Left cardiac atrium (tissue), 4 donors: ENCODE data around the gene SIRT7. TPM values are rescaled to one million over a fixed set of nuclear protein-coding genes. Genes with fewer than 3 reads are reported as not detected.

ENCODE experiments used
- ATAC-seq, 2 donors: fragments of 200-7000 bp; cut with Tn5 transposase; one replicate each; pipeline ENCODE4 v1.9.1; 2020; ENCODE audit warnings: mild to moderate bottlenecking in 2 of 2, moderate library complexity in 2 of 2
- DNase-seq: peaks from one replicate; pipeline ENCODE4 v3.0.0-alpha.2; 2020
- intact Hi-C, 2 donors: fragments of 100-400 bp; cut with DNase I; formaldehyde crosslinking; loops; one replicate each; pipeline versions ENCODE4 v1.14.1 to v1.15.1; 2022 to 2023
- long read RNA-seq: library from polyadenylated mRNA; unstranded; transcript quantifications from one replicate; pipeline ENCODE4 v2.0.0, GENCODE V29; 2021
- total RNA-seq, 2 donors: library from RNA; stranded (reverse); fragmentation: NEBNext Ultra II Directional; extraction: Animal tissue kit (Norgen Biotek cat#: 25700); gene quantifications; one replicate each; pipeline ENCODE4 v1.2.1, GENCODE V29; 2021
- donor health status: DM: no; HTN: yes; CAD: no.
- donor health status: DM: no; HTN: yes; CAD: no; lungs with severe emphysema.
- donor health status: DM: yes; HTN: yes; CAD: no.
- donor health status: Dilated cardiomyopathy.

The SIRT7 gene, protein sequence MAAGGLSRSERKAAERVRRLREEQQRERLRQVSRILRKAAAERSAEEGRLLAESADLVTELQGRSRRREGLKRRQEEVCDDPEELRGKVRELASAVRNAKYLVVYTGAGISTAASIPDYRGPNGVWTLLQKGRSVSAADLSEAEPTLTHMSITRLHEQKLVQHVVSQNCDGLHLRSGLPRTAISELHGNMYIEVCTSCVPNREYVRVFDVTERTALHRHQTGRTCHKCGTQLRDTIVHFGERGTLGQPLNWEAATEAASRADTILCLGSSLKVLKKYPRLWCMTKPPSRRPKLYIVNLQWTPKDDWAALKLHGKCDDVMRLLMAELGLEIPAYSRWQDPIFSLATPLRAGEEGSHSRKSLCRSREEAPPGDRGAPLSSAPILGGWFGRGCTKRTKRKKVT
- 1 to 10 TPM; 8.9 to 9.2 TPM for total RNA-seq
- long read RNA-seq, partial matches to known transcripts, result 0 of 1 reads
- long read RNA-seq, other reads (novel, unspliced or antisense), result 0 of 1 reads

DNA sequence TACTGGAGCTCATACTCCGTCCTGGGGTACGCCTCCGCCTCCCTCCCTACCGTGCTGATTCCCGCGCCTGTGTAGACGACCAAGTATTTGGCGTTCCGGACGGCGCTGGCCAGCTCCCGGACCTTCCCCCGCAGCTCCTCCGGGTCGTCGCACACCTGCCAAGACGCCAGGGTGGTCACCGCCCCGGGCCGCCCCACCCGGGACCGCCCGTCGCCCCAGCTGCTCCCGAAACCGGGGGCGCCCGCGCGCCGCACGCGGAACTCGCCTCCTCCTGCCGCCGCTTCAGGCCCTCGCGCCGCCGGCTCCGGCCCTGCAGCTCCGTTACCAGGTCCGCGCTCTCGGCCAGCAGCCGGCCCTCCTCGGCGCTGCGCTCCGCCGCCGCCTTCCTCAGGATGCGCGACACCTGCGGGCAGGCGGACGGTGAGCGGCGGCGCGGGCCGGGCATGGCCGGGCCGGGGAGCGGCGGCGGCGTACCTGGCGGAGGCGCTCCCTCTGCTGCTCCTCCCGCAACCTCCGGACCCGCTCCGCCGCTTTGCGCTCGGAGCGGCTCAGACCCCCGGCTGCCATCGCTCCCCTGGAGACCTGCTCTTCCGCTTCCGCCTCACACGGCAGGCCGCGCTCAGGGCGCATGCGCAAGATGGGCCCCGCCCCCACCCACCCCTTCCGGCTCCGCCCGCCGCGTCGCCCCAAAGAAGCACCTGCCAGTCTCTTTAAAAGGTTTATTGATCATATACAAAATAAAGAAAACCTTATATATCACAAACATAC, at the start of gene SIRT7:
TSS of gene SIRT7 (minus strand) at position 612 of the 768 bp plus-strand sequence. CDS start at position 567, 45 bp downstream.
- intact Hi-C loops, result no loop called here
- peak; percentile 79 for DNase-seq
- ATAC-seq, result peak; percentile 80 to 92

DNA sequence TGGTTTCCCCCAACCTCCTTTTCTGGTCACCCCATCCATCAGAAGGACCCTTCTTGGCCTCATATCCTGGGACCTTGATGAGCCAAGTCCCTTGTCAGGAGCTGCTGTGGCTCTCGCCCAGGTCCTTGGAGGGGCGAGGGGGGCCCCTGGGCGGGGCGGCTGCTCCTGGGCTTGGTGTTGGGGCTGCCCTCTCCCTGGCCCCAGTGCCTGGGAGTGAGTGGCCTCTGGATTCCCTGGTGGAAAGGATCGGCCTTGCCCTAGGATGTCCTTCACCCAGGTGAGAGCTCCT, 49.2 kb upstream of the SIRT7 start:
- intact Hi-C loops, result loop anchor here in 1 of 2 donors (10.0 kb wide), 1 partner anchor 188 kb away; no protein-coding TSS in a partner anchor
- ATAC-seq (peak in 1 of 2 donors; percentile 12), DNase-seq (no peak)

DNA sequence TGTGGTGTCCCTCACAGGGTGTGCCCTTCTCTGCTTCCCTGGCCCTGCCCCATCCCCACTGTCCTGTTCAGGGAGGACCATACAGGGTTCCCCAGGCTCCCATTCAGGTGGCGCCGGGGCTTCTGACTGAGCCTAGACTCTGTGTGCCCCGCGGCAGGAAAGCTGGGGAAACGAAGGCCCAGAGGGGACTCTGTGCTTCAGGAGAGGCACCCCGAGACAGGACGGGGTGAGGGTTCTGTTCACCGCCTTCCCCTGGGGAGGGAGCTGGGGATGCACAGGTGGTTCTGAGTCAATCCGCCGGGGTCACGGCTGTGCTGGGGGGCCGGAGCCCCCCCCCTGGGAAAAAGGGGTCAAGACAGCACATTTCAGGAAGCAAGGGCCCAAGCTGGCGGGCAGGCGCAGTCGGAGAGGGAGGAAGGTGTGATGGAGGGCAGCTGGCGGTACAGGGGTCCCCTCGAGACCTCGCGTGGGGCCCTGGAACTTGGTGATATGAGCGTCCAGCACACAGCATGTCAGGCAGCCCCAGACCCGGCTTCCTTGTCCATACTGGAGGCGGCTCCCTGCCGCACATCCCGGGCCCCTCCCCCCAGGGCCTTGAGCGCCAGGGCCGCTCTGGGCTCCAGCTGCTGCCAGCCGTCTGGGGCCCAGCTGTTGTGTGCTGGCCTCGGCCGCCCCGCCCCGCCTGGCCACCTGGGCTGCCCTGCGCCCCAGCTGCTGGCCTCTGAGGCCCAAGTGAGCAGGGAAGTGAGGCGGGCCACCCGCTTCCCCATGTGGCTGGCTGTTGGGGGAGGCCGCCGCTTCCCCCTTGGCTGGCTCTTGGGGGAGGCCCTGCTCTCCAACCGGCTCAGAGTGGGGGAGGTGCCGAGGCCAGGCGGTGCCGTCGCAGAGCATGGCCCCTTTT, 48.6 kb upstream of the SIRT7 start:
- intact Hi-C loops, result loop anchor here in 1 of 2 donors (10.0 kb wide), 1 partner anchor 188 kb away; no protein-coding TSS in a partner anchor
- peak; percentile 67 to 86 for ATAC-seq
- DNase-seq, result peak; percentile 65

DNA sequence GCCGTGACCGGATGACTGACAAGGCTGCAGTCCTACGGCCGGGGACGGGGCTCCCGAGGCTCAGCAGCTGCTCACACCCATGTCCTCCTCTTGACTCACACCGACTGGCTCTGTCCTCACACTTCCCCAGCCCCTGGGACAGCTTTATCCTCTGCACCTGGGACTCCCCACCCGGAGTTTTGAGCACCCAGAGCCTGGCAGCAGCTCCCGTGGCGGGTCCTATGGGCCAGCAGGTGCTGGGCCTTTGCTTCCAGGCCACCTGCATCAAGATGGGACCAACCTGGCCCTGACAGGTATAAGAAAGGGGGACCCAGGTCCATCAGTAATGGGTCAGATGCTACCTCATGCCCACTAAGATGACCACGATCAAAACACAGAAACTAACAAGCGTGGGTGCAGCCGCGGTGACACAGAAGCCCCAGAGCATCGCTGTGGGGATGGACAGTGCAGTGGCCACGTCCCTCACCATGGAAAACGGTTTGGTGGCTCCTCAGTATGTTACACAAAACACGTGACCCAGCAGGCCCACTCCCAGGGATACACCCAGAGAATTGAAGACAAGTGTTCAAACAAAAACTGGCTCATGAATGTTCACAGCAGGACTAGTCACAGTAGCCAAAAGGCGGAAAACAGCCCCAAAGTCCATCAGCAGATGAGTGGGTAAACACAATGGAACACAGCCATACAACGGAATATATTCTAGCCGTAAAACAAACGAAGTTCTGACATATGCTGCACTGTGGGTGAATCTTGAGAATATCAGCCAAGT, 46.3 kb upstream of the SIRT7 start:
- no peak for ATAC-seq
- intact Hi-C loops, result loop anchor here in 1 of 2 donors (5.0 to 10.0 kb wide), 2 partner anchors 58 to 191 kb away; partner anchors contain the start of genes CENPX and LRRC45

DNA sequence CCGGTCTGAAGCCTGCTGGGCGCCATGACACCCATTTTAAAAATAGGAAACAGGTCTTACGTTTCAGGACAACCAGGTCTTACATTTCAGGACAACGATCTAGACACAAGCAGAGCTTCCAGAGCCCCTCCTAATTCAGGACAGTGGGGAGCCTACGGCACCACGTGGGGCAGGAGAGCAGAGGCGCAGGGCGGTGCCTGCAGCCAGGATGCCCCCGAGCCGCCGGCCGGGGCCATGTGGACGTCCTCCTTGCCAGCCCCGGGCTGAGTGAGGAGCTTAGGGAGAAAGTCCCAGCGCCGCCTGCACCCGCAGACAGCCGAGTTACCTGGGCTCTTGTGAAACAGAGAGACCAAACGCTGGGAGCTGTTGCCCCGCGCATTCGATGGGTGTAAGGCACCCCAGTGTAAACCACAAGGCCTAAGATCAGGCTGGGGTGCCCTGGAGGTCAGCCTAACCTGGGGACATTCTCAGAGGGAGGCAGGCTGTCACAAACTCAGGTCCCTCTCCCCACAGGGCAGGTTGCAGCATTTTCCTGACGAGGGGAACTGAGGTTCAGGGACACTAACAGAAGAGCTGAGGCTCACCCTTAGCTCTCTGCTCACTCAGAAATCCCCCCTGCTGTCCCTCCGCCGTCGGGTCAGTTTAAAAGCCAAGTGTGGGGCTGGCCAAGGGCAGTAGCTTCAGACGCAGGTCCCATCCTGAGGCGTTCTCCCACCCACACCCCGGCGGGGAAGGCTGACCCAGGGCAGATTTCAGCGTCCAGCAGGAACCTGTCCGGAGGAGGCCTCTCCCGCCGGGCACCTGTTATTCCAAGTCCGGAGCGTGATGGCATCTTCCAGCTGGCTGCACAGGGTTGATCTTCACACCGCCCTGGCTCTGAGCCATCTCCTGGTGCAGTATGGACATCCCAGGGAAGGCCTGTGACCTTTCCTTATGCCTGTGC, 44.8 kb upstream of the SIRT7 start:
- DNase-seq (no peak), ATAC-seq (no peak)
- intact Hi-C loops, result loop anchor here in 1 of 2 donors (5.0 to 10.0 kb wide), 2 partner anchors 60 to 192 kb away; partner anchors contain the start of genes CENPX and LRRC45

More for the DNA sequence above, 46.3 kb upstream of the SIRT7 start:
- no peak for DNase-seq

DNA sequence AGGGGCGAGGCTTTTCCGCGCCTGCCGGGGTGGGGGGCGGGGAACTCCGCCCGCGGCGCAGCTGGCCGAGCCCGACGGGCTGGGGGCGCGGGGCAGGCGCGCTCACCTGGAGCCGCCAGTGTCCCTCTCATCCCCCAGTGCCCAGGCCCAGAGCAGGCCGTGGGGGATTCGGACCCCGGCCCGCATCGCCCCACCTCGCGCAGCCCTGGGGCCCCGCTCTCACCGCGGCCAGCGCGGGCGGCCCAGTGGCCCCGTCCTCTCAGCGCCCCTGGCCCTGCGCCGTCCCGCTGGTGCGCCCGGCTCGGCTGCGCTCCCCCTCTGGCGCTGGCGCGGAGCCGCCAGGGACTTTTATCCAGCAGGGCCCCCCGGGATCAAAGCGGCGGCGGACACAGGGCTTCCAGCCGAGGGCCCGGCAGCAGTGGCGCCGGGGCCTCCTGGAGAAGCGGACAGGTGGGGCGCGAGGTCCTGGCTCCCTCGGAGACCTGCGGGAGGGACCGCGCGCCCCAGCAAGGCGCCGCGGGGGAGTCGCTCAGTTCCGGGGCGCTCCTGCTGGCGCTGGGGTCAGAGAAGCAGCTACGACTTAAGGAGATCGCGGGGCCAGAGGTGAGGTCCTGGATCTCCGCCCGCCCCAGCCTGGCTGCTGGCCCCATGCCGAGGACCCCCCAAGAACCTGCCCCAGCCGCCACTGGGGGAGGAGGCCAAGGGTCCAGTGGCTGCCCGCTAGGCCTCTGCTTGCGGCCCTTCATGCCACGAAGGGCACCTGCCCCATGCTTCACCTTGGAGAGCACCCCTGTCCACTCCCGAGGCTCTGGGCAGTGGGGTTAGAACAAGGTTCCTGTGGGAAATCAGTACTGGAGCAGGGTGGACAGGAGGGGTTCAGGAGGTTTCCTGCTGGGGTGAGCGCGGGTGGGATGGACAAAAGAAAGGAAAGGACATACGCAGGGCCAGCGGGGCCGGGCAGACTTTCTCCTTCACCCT, 43.8 kb upstream of the SIRT7 start:
- ATAC-seq, result no peak
- no peak for DNase-seq
- intact Hi-C loops, result loop anchor here in 1 of 2 donors (5.0 to 10.0 kb wide), 2 partner anchors 60 to 193 kb away; partner anchors contain the start of genes CENPX and LRRC45

DNA sequence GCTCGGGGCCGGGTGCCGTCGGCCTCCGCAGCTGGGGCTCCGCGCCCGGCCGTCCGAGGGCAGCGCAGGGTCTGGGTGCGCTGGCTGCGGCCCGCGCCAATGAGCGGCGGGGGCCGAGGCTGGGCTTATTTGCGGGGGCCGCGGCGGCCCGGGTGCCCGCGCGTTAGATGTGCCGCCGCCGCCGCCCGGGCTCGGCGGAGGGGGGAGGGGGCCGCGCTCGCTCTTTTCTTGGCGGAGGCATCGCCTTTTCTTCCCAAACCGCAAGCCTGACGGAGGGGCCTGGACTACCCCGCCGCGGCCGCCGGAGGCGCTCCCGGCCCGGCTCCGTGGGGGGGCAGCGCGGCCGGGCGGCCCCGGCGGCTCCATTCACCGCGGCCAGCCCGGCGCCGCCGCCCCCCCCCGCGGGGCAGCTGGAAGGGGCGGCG, 43.1 kb upstream of the SIRT7 start, which contains the start of gene NOTUM:
TSS of gene NOTUM (minus strand) at position 101 of the 425 bp plus-strand sequence. CDS start 278 bp downstream, outside the sequence.
- ATAC-seq (peak in 1 of 2 donors; percentile 25), DNase-seq (no peak)
- intact Hi-C loops, result loop anchor here in 1 of 2 donors (5.0 to 10.0 kb wide), 2 partner anchors 61 to 194 kb away; partner anchors contain the start of genes CENPX and LRRC45

DNA sequence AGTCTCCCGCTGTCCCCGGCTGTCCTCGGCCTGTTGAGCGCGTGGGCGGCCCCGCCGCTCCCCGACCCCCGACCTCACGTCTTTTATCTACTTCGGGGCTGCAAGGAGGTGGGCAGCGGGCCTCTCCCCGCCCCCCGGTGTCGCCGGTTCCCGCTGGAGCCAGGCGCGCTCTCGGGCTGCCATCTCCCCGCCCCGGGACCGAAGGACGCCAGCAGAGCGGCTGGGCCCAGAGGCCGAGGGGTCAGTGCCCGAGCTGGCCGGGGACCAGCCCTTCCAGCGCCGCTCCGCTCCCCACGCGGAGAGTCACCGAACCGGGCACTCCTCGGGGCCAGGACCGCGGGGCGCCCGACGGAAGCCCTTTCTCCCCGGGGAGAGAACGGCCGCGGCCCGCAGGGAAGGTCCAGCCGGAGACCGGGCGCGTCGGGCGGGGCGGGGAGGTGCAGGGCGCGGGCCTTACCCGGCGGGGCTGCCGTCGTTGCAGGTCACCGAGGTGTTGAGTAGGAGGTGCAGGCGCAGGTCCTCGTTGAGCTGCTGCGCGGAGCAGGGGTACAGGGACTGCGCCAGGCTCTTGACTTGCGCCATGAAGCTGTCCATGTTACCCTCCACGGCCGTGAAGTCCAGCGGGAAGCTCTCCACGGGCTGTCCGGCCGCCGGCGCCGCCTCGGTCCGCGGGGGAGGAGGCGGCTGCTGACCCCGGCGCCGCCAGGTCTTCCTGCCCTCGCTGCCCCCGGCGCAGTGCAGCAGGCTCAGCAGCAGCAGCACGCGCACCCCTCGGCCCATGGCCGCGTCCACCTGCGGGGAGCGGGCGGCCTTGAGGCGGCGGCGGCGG, 42.4 kb upstream of the SIRT7 start:
- DNase-seq (no peak), ATAC-seq (peak in 1 of 2 donors; percentile 4)
- intact Hi-C loops, result loop anchor here in 1 of 2 donors (5.0 to 10.0 kb wide), 2 partner anchors 62 to 194 kb away; partner anchors contain the start of genes CENPX and LRRC45

DNA sequence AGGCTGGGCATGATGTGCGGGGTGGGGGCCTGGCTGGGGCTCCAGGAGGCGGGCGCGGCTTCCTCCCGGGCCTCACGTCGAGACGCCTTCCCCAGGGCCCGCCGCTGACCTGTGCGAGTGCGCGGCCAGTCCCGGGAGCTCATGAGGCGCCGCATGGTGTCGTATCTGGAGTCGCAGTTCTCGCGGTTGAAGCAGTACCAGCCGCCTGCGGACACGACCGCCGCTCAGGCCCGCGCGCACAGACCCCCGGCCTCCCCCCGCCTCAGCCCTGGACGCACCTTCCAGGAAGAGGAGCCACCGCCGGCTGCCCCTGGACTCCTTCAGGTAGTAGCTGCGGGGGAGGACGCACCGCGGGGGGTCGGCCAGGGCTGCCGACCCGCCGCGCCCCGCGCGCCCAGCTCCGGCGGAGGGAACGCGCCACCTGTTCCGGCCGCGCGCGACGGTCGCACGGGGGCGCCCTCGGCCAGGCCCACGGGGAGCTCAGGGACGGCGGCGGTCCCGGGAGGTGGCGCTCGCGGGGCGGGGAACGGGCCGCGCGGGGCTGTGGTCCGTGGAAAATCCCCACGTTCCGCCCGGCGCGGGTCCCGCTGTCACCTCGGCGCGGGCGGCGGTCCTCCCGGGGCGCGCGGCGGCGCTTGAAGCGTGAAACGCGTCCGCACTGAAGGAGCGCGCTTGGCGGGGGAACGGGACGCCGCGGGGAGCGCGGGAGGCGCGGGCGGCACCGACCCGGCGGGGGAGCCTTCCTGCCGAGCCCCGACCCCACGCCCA, 41.6 kb upstream of the SIRT7 start:
- DNase-seq (peak; percentile 74), ATAC-seq (peak; percentile 87 to 95)
- intact Hi-C loops, result loop anchor here (1.0 to 10.0 kb wide), 4 partner anchors 53 to 195 kb away; partner anchors contain the start of genes CENPX (in 1 of the 2) and LRRC45 (in 1 of the 2)

DNA sequence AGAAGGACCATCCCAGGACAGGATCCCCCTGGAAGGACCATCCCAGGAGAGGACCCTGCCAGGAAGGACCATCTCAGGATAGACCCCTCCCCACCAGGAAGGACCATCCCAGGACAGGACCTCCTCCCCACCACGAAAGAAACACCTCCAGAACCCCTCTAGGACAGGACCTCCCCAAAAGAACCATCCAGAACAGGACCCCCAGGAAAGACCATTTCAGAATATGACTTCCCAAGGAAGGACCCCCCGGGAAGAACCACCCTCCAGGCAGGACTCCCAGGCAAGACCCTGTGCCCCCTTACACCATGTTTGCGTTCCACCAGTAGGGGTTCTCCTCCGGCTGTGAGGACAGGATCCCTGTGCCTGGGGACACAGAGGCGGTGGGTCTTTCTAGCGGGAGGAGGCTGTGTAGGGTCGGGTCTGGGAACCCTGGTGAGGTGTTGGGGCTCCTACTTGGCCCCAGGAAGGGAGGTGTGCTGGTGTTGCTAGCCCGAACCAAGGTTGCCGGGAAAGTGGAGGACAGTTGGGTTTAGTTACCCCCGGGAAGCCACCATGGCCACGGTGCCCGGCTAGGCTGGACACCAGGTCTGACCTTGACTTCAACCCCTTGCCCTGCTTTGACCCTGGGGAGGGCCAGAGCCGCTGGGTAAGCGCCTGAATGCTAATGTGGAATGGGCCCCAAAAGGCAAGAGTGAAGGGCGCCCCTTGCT, 40.8 kb upstream of the SIRT7 start:
- ATAC-seq (no peak), DNase-seq (no peak)
- intact Hi-C loops, result loop anchor here (1.0 to 10.0 kb wide), 3 partner anchors 54 to 196 kb away; no protein-coding TSS in a partner anchor

DNA sequence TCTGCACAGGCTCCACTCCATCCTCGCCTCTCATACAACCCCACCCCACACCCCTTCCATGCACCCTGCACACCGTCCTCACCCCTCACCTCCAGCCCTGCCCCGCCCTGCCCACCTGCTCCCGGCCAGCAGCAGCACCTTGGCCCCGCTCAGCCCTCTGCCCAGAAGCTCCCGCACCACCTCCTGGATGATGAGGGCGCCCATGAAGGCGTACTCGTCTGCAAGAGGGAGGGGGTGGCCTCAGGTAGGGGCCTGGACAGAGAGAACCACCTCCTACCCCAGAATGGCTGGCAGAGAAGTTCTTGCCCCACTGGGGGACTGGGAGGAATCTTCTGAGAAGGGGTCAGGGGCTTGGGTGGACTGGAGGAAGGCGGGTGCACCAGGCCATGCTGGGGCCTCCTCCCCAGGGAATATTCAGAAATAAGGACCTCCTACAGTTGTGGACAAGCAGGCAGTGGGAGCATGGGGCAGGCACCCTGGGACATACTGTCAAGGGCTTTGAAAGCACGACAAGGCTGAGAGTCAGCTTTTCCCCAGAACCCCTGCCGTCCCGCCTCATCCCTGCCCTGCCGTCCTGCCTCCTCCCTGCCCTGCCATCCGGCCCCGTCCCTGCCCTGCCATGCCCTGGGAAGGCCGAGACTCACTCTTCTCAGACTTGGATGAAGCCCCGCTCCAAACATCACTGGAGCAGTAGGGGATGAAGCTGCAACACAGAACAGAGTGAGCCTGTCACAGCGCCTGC, 39.9 kb upstream of the SIRT7 start:
- intact Hi-C loops, result loop anchor here (5.0 to 10.0 kb wide), 2 partner anchors 54 to 197 kb away; no protein-coding TSS in a partner anchor
- ATAC-seq (no peak), DNase-seq (no peak)
